NCI-H345 (cell line): ENCODE data around the gene PJA1.
A peak's percentile ranks its signal among the peaks of the same experiment; 100 is the strongest.

Source experiments
- DNase-seq: peaks from one replicate; lab custom pipeline; 2025; lab: John Stamatoyannopoulos, UW

PJA1 gene

GRCh38 chrX:69165087-69165651 is at the start of gene PJA1:
PJA1 (minus strand) TSS chrX:69165453; CDS start chrX:69163073, 2,380 bp downstream.
- peak; percentile 82 for DNase-seq

GRCh38 chrX:69214463-69214862 is 49.2 kb upstream of the PJA1 start:
- no peak for DNase-seq

- DNase-seq = no peak
Observed at GRCh38 chrX:69211701-69212100, 46.4 kb upstream of the PJA1 start.

GRCh38 chrX:69210581-69210980 is 45.3 kb upstream of the PJA1 start:
- DNase-seq = no peak

- no peak for DNase-seq
Observed at GRCh38 chrX:69207216-69207615, 42.0 kb upstream of the PJA1 start.

GRCh38 chrX:69203638-69204037 is 38.4 kb upstream of the PJA1 start:
- DNase-seq = no peak

- no peak for DNase-seq
Observed at GRCh38 chrX:69197690-69198089, 32.4 kb upstream of the PJA1 start.

- no peak for DNase-seq
Observed at GRCh38 chrX:69196666-69197065, 31.4 kb upstream of the PJA1 start.

GRCh38 chrX:69195810-69196209 is 30.6 kb upstream of the PJA1 start:
- DNase-seq = no peak

- no peak for DNase-seq
Observed at GRCh38 chrX:69195192-69195591, 29.9 kb upstream of the PJA1 start.

- DNase-seq = no peak
Observed at GRCh38 chrX:69192603-69193002, 27.4 kb upstream of the PJA1 start.

GRCh38 chrX:69189576-69190371 is 24.5 kb upstream of the PJA1 start:
- DNase-seq = no peak

- DNase-seq = no peak
Observed at GRCh38 chrX:69186651-69187050, 21.4 kb upstream of the PJA1 start.

- DNase-seq = no peak
Observed at GRCh38 chrX:69185886-69186285, 20.6 kb upstream of the PJA1 start.

GRCh38 chrX:69185141-69185540 is 19.9 kb upstream of the PJA1 start:
- DNase-seq = no peak

GRCh38 chrX:69182818-69183380 is 17.6 kb upstream of the PJA1 start:
- no peak for DNase-seq

- peak; percentile 86 for DNase-seq
Observed at GRCh38 chrX:69179380-69179911, 14.2 kb upstream of the PJA1 start.

GRCh38 chrX:69178592-69178991 is 13.3 kb upstream of the PJA1 start:
- DNase-seq = no peak

GRCh38 chrX:69177511-69178162 is 12.4 kb upstream of the PJA1 start:
- DNase-seq = no peak

- DNase-seq = no peak
Observed at GRCh38 chrX:69176053-69176452, 10.8 kb upstream of the PJA1 start.

GRCh38 chrX:69173906-69174305 is 8.7 kb upstream of the PJA1 start:
- DNase-seq = no peak

- DNase-seq = no peak
Observed at GRCh38 chrX:69172937-69173336, 7.7 kb upstream of the PJA1 start.

- DNase-seq = no peak
Observed at GRCh38 chrX:69170319-69170718, 5.1 kb upstream of the PJA1 start.
